HCT116 (cell line): ENCODE measurements around the gene FAM168A.

Source experiments
- CTCF ChIP-seq, 3 experiments: fragments of 200-600 bp in 1 of 3; sonication (generic) in 1 of 3; IDR thresholded peaks in 2 of 3; conservative IDR thresholded peaks in 1 of 3; 2 replicates each; pipeline ENCODE4 v1.5.1; 2012 to 2017; ENCODE audit warnings: low read depth in 2 of 3, low read length in 2 of 3, antibody characterized with exemption in 1 of 3, borderline replicate concordance in 1 of 3, control low read depth in 1 of 3, mild to moderate bottlenecking in 1 of 3, mixed read lengths in 1 of 3, mixed run types in 1 of 3, moderate library complexity in 1 of 3; ENCODE audit not compliant: insufficient read depth in 1 of 3
- EZH2 ChIP-seq: fragments of 200-600 bp; sonication (generic); IDR thresholded peaks from 2 replicates; pipeline ENCODE4 v1.6.1; 2017; ENCODE audit warnings: antibody characterized with exemption, mixed run types
- EZH2phosphoT487 ChIP-seq: fragments of 200-600 bp; IDR thresholded peaks from 2 replicates; pipeline ENCODE4 v1.6.1; 2018; ENCODE audit warnings: antibody characterized with exemption, borderline replicate concordance
- FOSL1 ChIP-seq: IDR thresholded peaks from 2 replicates; pipeline ENCODE4 v1.6.1; 2012; ENCODE audit warnings: low read depth
- MAX ChIP-seq: IDR thresholded peaks from 2 replicates; pipeline ENCODE4 v1.6.1; 2012
- POLR2A ChIP-seq: IDR thresholded peaks from 2 replicates; pipeline ENCODE4 v1.7.0; 2011; ENCODE audit warnings: borderline replicate concordance; ENCODE audit not compliant: insufficient read depth, insufficient read length; ENCODE audit errors: extremely low read depth
- POLR2AphosphoS5 ChIP-seq: IDR thresholded peaks from 2 replicates; pipeline ENCODE4 v1.6.1; 2011; ENCODE audit warnings: mild to moderate bottlenecking, low read depth, low read length, moderate library complexity

- TF ChIP-seq POLR2AphosphoS5 = no peak
- no peak for TF ChIP-seq CTCF (IDR thresholded peaks at IDR 0.05 in 2 of 3, conservative IDR thresholded peaks at IDR 0.05 in 1 of 3; ENCODE audit: borderline replicate concordance in 1 of 3, insufficient read depth in 1 of 3, low read depth in 2 of 3, low read length in 2 of 3)
- TF ChIP-seq POLR2A = no peak
- TF ChIP-seq FOSL1 = no peak
- TF ChIP-seq MAX = no peak
- no peak for TF ChIP-seq EZH2phosphoT487
- TF ChIP-seq EZH2 = no peak
Measured at GRCh38 chr11:73365352-73366264, 232.3 kb downstream of the FAM168A start.
